PFSK-1 (cell line): ENCODE results near the gene CPPED1.

Experiments used
- POLR2AphosphoS5 ChIP-seq: IDR thresholded peaks from 2 replicates; pipeline ENCODE4 v1.6.1; 2012; ENCODE audit warnings: low read depth, mild to moderate bottlenecking, control low read depth, low read length, moderate library complexity
- TF ChIP-seq, protein P1 (sequence below), 2 experiments: IDR thresholded peaks; 2 replicates each; pipeline versions ENCODE4 v1.6.1 to v1.8.0; 2011 to 2012; ENCODE audit warnings: low read depth in 2 of 2, low read length in 2 of 2, control low read depth in 1 of 2, inconsistent platforms in 1 of 2, mild to moderate bottlenecking in 1 of 2, moderate library complexity in 1 of 2; ENCODE audit not compliant: insufficient read depth in 1 of 2

DNA sequence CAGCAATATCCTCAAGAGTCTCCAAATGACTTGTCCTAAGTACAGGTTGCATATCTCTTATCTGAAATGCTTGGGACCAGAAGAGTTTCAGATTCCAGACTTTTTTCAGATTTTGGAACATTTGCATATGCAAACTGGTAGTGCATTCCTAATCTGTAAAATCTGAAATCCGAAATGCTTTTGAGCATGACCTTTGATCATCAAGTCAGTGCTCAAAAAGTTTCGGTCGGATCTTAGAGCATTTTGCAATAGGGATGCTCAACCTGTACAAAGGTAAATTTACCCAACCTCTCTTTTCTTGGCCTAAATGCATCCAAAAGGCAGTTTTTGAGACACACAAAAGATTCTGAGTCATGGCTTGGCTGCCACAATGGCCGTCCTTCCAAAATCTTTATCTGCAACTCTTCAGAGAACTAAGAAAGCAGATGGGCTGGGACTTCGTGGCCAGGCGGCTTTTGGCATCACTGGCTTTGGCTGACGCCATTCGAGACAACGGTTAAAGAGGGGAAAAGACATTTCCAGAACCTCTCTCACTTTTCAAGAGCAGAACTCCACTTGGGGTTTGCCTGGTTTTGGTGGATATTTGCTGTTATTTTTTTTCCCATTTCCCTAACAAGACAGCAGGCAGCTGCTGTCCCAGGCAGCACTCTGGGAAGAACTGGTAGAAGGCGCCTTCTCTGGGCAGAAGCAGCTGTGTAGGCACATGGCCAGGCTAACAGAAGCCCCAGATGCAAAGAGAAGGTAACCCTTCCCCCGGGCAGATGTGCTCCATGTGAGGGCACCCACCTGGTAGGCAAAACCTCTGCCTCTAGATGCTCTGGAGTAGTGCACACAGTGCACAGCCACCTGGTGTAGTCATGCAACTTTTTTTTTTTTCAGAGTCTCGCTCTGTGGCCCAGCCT is 8.9 kb downstream of the CPPED1 start:
- TF ChIP-seq, protein P1, sequence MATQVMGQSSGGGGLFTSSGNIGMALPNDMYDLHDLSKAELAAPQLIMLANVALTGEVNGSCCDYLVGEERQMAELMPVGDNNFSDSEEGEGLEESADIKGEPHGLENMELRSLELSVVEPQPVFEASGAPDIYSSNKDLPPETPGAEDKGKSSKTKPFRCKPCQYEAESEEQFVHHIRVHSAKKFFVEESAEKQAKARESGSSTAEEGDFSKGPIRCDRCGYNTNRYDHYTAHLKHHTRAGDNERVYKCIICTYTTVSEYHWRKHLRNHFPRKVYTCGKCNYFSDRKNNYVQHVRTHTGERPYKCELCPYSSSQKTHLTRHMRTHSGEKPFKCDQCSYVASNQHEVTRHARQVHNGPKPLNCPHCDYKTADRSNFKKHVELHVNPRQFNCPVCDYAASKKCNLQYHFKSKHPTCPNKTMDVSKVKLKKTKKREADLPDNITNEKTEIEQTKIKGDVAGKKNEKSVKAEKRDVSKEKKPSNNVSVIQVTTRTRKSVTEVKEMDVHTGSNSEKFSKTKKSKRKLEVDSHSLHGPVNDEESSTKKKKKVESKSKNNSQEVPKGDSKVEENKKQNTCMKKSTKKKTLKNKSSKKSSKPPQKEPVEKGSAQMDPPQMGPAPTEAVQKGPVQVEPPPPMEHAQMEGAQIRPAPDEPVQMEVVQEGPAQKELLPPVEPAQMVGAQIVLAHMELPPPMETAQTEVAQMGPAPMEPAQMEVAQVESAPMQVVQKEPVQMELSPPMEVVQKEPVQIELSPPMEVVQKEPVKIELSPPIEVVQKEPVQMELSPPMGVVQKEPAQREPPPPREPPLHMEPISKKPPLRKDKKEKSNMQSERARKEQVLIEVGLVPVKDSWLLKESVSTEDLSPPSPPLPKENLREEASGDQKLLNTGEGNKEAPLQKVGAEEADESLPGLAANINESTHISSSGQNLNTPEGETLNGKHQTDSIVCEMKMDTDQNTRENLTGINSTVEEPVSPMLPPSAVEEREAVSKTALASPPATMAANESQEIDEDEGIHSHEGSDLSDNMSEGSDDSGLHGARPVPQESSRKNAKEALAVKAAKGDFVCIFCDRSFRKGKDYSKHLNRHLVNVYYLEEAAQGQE (IDR thresholded peaks at IDR 0.05; ENCODE audit: insufficient read depth in 1 of 2, low read depth in 2 of 2, low read length in 2 of 2) = no peak
- no peak for TF ChIP-seq POLR2AphosphoS5
